GM19023 (cell line): ENCODE measurements around the gene UBE2I.
"Not testable (repeated sequence)": the region's sequence is repeated elsewhere in the genome, so short reads cannot be mapped to it uniquely, and the experiment has no call there.

Experiments
- ATAC-seq: cut with Tn5 transposase; IDR thresholded peaks from one replicate; pipeline ENCODE4 v1.9.1; 2021; ENCODE audit warnings: mild to moderate bottlenecking, moderate library complexity; ENCODE audit not compliant: unreplicated experiment

UBE2I gene

DNA sequence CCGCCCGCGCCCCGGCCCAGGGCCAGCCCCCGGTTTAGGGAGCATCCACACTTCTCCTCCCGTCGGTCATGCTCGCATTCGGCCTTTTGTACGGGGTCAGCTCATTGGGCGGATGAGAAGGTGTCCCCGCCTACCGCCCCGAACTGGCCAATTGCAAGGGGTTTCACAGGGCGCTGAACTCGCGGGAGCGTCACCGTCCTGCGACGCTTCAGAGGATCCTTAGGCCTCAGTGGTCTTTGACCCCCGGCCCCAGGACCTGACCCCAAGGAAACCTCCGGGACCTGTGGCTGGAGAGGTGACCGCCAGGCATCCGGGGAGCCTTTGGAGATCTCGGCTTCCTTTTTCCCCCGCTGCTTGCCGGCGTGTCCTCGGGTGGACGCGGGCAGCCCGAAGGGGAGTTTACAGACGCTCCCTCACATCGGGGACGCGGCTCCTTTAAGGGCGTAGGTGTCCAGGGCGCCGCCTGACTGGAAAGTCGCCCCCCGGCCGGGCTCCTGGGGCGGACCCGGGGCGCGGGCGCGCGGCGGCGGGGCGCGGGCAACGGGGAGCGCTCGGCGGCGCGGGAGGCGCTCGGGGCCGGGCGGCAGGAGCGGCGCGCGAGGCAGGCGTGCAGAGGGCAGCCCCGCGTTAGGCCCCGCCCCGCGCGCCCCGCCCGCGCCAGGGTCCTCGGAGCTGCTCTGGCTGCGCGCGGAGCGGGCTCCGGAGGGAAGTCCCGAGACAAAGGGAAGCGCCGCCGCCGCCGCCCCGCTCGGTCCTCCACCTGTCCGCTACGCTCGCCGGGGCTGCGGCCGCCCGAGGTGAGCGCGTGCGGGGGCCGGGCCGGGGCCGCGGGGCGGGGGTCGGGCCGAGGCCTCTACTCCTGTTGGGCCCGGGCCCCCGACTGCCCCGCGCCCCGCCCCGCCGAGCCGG lies at the start of gene UBE2I:
Gene UBE2I, plus strand, starts transcription at position 660 of the 909 bp plus-strand sequence. CDS start 4,395 bp downstream, outside the sequence.
- ATAC-seq, result peak; percentile 50

DNA sequence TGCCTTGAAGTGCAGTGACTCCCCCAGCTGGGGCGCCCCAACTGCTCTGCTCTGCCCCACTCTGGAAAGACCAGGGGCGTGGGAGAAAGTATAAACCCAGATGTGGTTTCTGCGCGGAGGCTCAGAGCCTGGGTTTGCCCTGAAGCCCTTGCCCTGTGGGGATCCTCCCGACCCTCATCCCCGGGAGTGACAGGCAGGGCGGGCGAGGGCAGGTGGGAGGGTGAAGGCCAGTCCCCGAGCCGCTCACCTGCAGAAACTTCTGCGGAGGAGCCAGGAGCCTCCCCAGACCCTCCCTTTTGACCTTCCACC lies 49.7 kb upstream of the UBE2I start:
- ATAC-seq, result no peak

DNA sequence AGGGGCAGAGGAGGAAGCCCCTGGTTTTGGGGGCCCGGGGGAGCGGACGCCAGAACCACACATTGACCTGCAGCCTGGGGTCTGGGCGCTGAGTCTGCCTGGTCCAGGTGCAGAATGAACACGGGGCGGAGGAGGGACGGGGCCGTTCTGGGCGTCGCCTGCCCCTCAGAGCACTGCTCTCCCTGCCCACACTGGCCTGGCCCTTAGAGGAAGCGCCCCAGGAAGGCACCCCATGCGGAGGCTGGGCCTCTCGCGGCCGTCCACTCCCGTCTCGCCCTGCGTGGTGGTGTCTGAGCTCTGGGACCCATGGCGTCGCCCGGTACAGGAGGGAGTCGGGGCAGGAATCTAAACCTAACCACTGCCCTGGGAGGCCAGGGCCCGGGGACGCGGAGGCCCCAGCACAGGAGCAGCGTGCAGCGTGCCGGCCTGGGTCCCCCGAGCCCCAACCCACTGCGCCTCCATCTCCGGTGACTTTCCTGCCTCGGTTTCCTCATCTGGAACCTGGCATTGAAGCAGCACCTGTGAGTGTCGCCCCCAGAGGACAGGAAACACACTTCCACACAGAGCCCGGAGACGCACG lies 49.2 kb upstream of the UBE2I start:
- no peak for ATAC-seq

DNA sequence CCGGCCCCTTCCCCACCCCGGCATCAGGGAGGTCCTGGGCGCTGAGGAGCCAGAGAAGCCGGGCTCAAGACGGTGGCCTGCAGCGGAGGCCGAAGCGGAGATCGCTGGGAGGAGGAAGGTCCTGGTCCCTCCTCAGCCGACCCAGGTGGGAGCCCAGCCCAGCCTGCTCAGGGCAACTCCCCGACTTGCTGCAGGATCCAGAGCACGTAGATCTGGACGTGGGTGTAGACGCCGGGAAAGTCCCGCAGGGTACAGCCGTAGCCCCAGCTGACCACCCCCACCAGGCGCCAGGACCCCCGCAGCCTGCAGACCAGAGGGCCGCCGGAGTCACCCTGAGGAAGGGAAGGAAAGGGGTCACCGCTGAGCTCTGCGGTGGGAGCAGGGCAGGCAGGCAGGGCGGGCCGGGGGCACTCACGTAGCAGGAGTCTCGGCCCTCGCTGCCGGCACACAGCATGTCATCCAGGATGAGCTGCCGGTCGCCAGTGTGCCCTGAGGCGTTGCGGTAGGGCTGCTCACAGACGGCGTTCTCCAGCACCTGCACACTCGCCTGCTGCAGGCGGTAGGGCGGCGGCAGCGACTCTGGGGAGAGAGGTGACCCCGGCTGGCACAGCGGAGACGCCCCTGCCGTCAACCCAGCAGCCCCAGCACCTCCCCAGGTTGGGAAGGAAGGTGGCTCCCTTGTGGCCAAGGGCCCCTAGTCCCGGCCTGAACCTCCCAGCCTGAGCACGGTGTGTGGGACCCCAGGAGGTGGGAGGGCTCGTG lies 48.1 kb upstream of the UBE2I start:
- ATAC-seq, result no peak

DNA sequence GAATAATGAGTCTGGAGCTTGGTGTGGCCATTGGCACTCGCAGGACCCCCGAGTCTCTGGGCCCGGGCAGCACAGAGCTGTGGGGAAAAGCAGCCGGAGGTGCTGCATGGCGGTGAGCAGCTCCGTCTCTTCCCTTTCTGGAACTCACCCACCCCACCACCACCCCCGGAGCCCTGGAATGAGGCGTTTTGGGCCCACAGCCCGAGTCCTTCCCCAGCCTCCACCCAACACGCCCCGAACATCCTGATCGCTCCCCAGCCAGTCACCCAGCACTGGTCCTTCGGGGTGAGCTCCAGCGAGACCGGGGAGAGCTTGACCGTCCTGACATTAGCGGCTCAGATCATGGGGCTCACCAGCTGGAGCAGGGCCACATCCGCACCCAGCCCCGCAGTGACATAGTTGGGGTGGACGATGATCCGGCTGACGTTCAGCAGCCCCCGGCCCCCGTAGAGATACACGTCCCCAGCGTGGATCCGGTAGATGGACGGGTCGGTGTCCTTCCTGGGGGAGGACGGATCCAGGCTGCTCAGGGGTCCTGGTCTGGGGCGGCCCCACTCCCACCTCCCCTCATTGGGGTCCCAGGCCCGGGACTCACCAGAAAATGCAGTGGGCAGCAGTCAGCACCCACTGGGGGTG lies 47.1 kb upstream of the UBE2I start:
- no peak for ATAC-seq

DNA sequence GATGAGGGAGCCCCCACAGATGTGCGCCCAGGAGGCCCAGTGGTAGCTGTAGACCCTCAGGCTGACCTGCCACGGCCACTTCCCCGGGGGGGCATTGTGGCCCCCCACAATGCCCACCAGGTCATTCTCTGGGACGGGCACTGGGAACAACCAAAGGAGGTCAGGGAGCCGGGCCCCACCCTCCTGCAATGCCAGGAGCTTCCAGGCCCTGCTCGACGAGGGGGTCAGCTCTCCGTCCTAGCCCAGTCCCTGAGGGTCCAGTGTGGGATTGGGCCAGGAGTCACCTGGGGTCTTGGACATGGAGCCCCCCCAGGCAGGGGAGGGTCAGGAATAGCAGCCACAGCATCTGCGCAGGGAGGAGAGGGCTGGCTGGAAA lies 46.6 kb upstream of the UBE2I start:
- ATAC-seq, result no peak

DNA sequence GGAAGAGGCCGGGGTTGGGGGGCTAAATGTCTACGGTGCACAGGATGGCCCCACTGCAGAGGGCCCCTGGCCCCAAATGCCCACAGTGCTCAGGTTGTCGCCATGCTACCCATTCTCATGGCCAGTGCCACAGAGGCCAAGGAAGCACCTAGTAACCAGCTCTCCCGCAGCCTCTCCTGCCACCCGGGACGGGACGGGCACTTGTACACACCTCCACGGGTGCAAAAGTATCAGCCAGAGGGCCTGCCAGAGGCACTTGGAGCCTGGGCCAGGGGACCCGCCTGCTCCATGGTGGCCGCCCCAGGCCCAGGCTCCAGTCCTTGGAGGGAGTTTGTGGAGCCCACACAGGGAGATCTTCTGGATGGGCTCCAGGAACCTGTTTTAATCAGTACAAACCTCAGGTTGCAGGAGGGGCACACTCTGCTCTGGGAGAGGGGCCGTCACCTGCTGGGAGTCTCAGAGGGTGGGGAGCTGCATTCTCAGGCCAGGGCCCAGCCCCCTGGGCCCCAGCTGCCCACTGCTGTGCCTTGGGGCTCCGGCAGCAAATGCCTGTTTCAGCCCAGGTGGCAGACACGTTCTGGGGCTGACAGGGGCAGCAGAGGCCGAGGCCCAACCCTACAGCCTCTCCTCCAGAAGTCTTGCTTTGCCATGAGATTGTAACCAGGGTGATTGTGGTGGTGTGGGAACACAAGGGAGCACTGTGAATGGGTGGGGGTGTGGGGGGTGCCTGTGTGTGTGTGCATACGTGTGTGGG lies 45.7 kb upstream of the UBE2I start:
- no peak for ATAC-seq

DNA sequence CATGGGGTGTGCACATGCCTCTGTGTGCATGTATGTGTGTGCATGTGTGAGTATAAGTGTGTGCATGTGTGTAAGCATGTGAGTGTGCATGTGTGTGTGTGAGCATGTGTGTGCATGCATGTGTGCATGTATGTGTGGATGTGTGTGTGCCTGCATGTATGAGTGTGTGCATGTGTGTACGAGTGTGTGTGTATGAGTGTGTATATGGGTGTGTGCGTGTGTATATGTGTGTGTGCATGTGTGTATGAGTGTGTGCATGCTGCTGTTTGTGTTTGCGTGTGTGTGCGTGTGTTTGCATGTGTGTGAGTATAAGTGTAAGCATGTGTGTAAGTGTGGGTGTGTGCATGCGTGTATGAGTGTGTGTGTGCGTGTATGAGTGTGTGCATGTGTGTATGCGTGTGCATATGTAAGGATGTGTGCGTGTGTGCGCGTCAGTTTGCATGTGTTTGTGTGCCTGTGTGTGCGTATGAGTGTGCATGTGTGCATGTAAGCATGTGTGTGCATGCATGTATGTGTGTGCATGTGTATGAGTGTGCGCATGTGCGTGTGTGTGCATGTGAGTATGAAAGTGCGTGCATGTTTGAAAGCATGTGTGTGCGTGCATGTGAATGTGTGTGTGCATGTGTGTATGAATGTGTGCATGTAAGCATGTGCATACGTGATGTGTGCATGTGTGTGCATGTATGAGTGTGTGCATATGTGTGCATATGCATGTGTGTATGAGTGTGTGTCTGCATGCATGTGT lies 44.9 kb upstream of the UBE2I start:
- no peak for ATAC-seq

DNA sequence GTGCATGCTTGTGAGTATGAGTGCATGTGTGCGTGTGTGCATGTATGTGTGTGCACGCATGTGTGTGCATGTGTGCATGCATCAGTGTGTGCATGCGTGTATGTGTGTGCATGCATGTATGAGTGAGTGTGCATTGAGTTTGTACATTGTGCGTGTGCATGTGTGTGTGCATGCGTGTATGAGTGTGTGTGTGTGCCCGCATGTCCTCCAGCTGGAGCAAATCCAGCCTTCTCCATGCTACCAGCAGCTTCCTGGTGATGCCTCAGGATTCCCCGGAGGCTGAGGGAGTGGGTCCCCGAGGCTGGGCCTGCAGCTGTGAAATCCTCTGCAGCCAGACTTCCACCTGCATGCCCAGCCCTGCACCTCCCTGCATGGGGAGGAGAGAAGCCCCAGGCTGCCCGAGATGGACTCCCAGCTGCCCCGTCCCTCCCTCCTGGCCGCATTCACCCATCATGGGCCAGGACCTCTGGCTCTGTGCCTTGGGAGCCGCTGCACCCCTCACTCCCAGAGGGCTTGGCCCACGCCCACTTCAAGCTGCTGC lies 44.3 kb upstream of the UBE2I start:
- no peak for ATAC-seq

DNA sequence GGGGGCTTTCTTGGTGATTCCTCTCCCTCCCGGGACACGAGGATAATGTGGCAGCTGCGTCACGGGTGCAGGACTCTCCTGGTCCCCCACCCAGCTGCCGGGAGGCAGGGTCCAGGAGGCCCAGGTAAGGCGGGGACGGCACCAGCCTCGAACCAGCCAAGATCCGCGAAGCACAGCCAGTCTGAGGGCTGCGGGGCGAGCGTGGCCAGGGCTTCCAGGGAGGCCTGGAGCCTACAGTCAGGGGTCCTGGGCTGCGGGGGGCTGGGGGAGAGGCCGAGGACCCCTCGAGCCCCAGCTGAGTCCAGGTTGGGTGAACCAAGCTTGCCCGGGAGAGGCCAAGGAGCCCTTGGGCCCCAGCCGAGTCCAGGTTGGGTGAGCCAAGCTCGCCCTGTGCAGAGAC lies 43.6 kb upstream of the UBE2I start:
- no peak for ATAC-seq

DNA sequence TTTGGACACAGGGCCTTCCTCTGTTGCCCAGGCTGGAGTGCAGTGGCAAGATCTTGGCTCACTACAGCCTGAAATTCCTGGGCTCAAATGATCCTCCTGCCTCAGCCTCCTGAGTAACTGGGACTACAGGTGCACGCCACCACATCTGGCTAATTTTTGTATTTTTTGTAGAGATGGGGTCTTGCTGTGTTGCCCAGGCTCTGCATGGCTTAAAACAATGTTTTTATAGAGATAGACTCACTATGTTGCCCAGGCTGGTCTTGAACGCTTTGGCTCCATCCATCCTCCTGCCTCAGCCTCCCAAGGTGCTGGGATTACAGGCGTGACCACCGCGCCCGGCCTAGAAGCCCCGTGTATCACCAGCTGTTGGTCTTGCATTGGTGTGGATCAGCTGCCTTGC lies 40.0 kb upstream of the UBE2I start:
- not testable (repeated sequence) for ATAC-seq

DNA sequence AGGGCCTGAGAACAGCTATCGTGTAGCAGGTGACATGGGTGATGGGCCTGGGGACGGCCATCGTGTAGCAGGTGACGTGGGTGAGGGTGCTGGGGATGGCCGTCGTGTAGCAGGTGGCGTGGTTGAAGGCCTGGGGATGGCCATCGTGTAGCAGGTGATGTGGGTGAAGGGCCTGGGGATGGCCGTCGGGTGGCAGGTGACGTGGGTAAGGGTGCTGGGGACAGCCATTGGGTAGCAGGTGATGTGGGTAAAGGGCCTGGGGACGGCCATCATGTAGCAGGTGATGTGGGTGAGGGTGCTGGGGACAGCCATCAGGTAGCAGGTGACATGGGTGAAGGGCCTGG lies 38.1 kb upstream of the UBE2I start:
- no peak for ATAC-seq

DNA sequence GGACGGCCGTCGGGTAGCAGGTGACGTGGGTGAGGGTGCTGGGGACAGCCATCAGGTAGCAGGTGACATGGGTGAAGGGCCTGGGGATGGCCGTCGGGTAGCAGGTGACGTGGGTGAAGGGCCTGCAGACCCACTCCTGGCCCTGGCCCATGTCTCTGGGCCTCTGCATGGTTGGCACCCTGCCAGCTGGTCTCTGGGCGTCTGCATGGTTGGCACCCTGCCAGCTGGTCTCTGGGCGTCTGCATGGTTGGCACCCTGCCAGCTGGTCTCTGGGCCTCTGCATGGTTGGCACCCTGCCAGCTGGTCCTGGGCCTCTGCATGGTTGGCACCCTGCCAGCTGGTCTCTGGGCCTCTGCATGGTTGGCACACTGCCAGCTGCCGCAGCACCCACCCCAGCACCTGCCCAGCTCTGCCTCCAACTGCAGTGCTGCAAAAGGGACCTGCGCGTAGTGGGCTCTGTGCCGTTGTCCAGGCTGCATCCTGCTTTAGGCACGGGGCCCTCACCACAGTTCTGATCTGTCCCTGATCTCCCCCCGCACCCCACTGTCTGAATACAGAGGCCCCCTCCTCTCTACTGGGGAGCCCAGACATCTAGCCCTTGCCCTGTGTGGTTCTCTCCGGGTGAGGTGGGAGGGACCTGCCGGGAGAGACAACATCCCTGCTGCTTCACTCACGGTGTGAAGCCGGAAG lies 37.6 kb upstream of the UBE2I start:
- ATAC-seq, result not testable (repeated sequence)

DNA sequence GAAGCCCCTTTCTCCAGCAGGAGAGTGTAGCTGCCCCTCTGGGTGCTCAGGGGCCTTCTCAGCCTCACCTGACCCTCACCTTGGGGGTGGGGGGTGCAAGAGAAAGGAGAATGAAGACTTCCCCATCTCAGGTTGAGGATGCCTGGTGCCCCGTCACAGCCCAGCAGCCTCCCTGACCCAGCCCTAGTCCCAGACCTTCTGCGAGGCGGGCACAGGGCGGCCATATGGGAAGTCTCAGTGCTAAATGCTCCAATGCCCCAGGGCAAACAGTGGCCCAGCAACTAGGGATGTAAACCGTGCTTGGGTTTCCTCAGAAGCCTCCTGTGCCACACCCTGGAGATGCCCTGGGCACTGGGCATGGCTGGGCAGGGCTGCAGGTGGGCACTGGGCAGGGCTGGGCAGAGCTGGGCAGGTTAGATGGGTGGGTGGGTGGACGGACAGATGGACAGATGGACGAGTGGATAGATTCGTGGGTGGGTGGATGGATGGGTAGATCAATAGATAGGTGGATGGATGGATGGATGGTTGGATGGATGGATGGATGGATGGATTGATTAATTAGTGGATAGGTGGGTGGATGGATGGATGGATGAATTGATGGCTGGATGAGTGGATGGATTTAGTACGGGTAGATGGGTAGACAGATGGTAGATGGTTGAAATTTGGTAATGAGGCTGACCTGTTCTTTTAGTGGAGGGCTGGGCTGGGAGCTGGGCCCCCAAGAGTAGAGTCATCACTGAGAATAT lies 36.8 kb upstream of the UBE2I start:
- ATAC-seq, result no peak

DNA sequence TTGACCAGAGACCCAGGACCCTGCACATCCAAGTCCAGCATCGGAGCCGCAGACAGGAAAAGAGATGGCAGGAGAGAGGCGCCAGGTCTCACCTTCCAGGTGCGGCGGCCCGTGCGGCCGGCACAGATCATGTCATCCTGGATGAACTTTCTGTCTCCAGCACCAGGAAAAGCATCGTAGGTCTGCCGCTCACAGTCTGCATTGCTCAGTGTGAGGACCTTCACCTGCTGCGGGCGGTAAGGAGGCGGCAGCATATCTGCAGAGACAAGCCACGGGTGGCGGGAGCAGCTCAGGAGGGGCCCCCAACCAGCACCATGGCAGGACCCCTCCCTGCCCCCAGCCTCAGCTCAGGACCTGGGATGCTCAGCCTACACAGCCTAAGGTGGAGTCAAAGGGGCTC lies 35.6 kb upstream of the UBE2I start:
- ATAC-seq, result no peak

DNA sequence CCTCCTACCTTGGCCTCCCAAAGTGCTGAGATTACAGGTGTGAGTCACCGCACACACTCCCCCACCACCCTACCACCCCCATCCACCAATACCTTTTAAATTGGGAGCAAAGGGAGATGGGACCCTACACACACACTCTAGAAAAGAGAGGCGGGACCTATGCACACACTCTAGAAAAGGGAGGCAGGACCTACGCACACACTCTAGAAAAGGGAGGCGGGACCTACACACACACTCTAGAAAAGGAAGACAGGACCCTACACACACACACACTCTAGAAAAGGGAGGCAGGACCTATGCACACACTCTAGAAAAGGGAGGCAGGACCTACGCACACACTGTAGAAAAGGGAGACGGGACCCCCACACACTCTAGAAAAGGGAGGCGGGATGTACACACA lies 34.7 kb upstream of the UBE2I start:
- no peak for ATAC-seq

DNA sequence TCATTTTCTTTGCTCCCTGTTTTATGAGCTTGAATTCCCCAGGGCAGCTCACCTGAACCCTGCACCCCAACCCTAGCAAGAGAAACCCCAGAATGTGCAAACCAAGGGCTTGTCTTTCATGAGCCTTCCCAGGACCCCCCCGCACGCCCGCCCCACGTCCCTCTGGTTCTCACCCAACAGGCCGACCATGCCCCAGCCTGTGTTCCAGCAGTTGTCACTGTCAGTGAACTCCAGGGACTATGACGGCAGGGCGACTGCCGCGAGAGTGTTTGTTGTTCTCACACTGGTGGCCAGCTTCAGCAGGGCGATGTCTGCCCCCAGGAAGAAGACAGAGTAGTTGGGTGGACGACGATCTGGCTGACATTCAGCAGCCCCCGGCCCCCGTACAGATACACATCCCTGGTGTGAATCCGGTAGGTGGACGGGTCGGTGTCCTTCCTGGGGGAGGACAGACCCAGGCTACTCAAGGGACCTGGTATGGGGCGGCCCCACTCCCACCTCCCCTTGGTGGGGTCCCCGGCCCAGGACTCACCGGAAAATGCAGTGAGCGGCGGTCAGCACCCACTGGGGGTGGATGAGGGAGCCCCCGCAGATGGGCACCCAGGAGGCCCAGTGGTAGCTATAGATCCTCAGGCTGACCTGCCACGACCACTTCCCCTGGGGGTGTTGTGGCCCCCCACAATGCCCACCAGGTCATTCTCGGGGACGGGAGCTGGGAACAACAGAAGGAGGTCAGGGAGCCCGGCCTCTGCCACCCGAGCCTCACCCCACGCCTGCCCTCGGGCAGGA lies 33.5 kb upstream of the UBE2I start:
- no peak for ATAC-seq

DNA sequence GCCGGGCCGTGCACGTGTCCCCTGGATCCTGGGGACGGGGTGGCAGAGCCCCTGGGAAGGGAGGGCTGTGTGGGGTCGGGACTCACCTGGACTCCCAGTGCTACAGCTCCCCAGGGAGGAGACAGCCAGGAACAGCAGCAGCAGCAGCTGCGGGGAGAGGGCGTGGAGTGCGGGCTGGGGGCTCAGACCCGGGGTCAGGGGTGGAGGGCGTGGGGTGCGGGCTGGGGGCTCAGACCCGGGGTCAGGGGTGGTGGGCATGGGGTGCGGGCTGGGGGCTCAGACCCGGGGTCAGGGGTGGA lies 32.9 kb upstream of the UBE2I start:
- ATAC-seq, result no peak
